ENCODE measurements around the gene KY.

KY gene

GRCh38 chr3:134650431-134651346 lies at the start of gene KY:
Gene KY (minus strand): TSS chr3:134651022. CDS start chr3:134650960, 62 bp downstream.
- no peak for DNase-seq

GRCh38 chr3:134699721-134700120 lies 48.9 kb upstream of the KY start:
- no peak for DNase-seq

GRCh38 chr3:134699141-134699711 lies 48.4 kb upstream of the KY start:
- no peak for DNase-seq

- no peak for DNase-seq
Measured at GRCh38 chr3:134697830-134698689, 47.2 kb upstream of the KY start.

- no peak for DNase-seq
Measured at GRCh38 chr3:134696155-134696554, 45.3 kb upstream of the KY start.

- DNase-seq = no peak
Measured at GRCh38 chr3:134694946-134695543, 44.2 kb upstream of the KY start.

GRCh38 chr3:134694466-134694865 lies 43.6 kb upstream of the KY start:
- DNase-seq = no peak

GRCh38 chr3:134693804-134694203 lies 43.0 kb upstream of the KY start:
- DNase-seq = no peak

GRCh38 chr3:134693226-134693625 lies 42.4 kb upstream of the KY start:
- no peak for DNase-seq

- no peak for DNase-seq
Measured at GRCh38 chr3:134690226-134690625, 39.4 kb upstream of the KY start.

- DNase-seq = no peak
Measured at GRCh38 chr3:134687642-134688041, 36.8 kb upstream of the KY start.

GRCh38 chr3:134685929-134686802 lies 35.3 kb upstream of the KY start:
- no peak for DNase-seq

GRCh38 chr3:134682196-134682880 lies 31.5 kb upstream of the KY start:
- no peak for DNase-seq

- no peak for DNase-seq
Measured at GRCh38 chr3:134681522-134681900, 30.7 kb upstream of the KY start.

GRCh38 chr3:134680796-134681521 lies 30.1 kb upstream of the KY start:
- no peak for DNase-seq

GRCh38 chr3:134677987-134678308 lies 27.1 kb upstream of the KY start:
- DNase-seq = no peak

- no peak for DNase-seq
Measured at GRCh38 chr3:134677196-134677986, 26.6 kb upstream of the KY start.

- DNase-seq = no peak
Measured at GRCh38 chr3:134675726-134676256, 25.0 kb upstream of the KY start.

- DNase-seq = no peak
Measured at GRCh38 chr3:134672571-134672970, 21.7 kb upstream of the KY start.

- no peak for DNase-seq
Measured at GRCh38 chr3:134667956-134668355, 17.1 kb upstream of the KY start.

Data from NCI-H524 treated with DMSO at 0.1 percent for 48 hours (cell line).